Measurements from ENCODE around the gene SNX1.

The SNX1 gene

DNA sequence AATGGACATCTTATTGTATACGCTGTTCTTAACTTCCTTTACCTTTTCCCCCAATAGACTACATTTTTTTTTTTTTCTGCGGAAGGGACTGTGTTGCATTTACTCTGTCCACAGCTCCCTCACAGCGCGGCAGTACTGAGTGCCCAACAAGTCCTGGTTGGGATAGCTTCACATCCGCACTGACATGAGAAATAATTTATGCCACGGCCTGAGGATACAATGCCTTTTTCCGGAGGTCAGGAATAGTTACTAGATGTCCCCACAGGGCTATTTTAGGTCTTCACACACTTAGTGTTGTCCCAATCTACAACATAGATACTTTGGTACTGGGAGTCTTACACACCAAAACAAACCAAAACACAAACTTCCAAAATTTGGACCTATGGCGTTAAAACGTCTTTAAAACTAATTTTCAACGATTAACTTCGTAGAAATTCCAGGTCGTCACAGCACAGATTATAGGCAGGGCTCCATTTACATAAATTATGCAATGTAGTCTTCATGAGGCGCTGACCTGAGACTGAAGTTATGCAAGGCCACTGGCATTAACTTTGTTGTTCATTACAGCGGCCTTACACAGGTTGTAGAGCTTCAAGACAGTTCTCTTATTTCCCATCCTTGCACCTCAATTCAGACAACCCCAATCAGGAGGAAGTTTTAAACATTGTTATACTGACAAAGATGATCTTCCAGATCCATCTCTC lies 68.0 kb downstream of the SNX1 start:
- TF ChIP-seq CTCF (conservative IDR thresholded peaks at IDR 0.05; ENCODE audit: low read length) = no peak
- peak overlapping the region; percentile 63 for H3K4me3 ChIP-seq (ENCODE audit: low read length)
- DNase-seq (ENCODE audit: low read depth) = no peak

DNA sequence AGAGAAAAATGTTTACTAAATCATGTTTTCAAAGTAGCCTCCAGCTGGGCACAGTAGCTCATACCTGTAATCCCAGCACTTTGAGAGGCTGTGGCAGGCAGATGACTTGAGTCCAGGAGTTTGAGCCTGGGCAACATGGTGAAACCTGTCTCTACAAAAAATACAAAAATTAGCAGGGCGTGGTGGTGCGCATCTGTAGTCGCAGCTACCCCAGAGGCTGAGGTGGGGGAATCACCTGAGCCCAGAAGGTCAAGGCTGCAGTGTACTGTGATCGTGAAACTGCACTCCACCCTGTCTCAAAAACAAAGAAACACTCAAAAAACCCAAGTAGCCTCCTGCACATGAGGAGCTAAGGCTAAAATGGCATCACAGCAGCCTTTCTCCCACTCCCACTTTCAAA lies 68.7 kb downstream of the SNX1 start:
- no peak for TF ChIP-seq CTCF (conservative IDR thresholded peaks at IDR 0.05; ENCODE audit: low read length)
- DNase-seq (ENCODE audit: low read depth) = no peak
- no peak overlapping the region for H3K4me3 ChIP-seq (ENCODE audit: low read length)

DNA sequence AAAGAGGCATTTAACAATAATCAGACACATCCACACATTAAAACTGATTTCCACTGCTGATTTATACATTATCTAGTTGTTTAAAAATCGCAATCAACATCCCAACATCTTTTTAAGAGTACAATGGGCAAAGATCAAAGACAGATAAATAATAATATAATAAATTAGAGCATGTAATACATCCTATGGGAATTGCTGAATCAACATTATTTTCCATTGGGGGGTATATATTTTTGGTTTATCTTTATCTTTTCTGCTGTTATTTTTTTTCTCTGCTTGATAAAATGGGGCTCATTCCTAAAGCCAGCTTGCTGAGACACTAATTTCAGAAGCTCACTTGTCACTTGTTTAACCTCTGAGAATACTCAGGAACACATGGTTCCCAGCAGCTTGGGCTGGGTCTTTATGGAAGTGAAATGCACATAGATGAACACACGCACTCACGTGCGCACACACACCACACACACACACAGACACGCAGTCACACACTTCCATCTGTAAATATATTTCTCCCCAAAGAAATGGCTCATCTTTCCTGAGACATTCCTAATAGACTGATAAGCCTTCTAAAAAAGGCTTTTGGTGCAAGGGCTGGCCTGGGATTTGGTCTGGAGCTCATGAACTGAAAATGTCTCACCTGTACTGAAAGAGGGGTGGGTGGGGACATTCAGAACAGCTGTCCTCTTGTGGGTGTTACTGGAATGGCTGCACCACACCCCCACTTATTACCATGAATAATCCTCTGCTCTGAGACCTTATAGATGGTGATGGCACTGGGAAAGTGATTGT lies 70.5 kb downstream of the SNX1 start:
- no peak for DNase-seq (ENCODE audit: low read depth)
- TF ChIP-seq CTCF (conservative IDR thresholded peaks at IDR 0.05; ENCODE audit: low read length) = no peak
- H3K4me3 ChIP-seq (ENCODE audit: low read length) = no peak overlapping the region

GRCh38 chr15:64180235-64180824 lies 84.5 kb downstream of the SNX1 start:
- H3K4me3 ChIP-seq (ENCODE audit: low read length) = no peak overlapping the region
- TF ChIP-seq CTCF (conservative IDR thresholded peaks at IDR 0.05; ENCODE audit: low read length) = no peak
- DNase-seq (ENCODE audit: low read depth) = no peak

DNA sequence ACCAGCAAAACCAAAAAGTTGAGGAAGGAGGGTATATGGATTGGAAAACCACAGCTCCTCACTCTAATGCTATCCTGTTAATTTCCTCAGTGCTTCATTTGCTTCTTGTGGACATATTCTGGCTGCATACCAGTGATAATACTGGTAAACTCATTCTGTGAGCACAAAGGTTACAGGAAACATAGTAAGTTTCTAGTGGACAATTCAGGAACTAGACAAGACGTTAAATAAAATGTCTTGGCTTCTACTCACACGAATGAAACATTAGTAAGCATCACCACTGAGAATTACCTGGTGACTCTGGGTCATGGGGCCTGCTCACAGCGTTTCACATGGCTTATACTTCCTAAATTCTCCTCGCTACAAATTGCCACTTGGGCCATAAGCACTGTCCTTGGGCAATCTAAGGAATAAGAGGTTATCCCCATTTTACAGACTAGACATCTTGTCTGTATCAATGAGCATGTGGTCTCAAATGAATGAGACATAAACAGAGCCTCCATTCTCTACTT lies 87.1 kb downstream of the SNX1 start:
- no peak overlapping the region for H3K4me3 ChIP-seq (ENCODE audit: low read length)
- no peak for TF ChIP-seq CTCF (conservative IDR thresholded peaks at IDR 0.05; ENCODE audit: low read length)
- no peak for DNase-seq (ENCODE audit: low read depth)

- no peak overlapping the region for H3K4me3 ChIP-seq (ENCODE audit: low read length)
- no peak for TF ChIP-seq CTCF (conservative IDR thresholded peaks at IDR 0.05; ENCODE audit: low read length)
- no peak for DNase-seq (ENCODE audit: low read depth)
Measured at GRCh38 chr15:64185146-64185911, 89.5 kb downstream of the SNX1 start.

Measured in AG10803 (cell line).